ENCODE data around the gene CELSR1.

Gene CELSR1

DNA sequence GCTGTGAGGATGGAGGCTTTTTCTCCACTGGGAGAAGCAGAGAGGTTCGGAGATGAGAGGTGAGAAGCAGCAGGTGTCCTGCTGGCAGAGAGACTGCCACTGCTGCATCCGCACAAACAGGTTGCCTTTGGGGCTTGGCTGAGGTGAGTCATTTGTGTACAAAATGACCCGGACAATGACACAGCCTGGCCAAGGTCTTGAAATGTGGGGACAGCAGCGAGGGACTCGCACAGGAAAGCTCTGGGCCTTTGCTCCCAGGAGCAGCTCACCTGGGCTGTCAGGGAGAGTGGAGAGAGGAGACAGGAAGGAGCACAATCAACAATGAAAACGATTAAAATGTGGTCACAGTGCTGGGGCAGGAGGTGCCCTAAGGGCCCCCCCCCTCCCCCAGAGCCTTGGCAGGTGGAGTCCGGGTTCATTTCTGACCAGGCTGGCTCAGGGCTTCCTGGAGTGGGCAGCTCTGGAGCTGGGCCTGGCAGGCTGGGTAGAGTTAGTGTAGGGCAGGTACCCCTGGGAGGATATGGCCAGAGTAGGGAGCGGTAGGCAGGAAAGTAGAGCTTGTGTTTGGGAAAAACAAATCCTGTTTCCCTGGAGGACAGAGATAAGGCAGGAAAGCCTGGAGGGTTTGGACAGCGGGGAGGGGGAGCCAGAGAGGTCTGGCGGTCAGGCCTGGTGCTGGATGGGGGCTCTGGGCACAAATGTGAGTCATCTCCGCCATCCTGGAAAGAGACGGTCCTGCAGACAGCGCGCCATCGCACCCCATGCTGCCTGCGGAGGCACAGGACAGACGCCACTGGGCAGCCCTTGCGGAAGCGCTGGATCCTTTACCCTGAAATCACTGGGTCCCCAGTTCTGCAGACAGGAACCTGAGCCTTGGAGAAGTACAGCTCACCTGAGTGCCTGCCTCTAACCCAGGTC lies 37.8 kb upstream of the CELSR1 start:
- no peak for DNase-seq (ENCODE audit: low spot score)

DNA sequence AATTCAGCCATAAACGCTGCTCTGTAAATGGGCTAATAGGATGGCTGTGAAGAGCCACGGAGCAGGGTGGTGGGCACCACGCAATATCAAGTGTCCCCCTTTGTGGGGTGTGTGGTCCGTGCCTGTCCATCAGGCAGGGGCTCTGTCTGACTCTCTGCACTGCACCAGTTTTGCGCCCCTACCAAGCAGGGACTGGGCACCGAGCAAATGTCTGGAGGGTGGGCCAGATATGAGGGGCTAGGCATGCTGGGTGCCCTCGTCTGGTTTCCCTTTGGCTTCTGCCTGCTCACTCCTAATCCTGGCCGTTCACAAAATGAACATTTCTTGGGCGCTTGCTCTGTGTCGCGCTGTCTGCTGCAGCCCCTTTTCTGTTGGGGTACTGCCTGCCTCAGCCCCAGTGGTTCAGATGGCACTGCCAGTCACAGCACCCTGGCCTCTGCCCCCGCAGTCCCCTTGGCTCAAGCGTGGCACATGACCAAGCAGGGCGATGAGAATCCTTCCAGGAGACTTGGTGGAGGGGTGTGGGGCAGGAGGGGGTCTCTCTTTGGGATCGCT lies 37.1 kb upstream of the CELSR1 start:
- no peak for DNase-seq (ENCODE audit: low spot score)

DNA sequence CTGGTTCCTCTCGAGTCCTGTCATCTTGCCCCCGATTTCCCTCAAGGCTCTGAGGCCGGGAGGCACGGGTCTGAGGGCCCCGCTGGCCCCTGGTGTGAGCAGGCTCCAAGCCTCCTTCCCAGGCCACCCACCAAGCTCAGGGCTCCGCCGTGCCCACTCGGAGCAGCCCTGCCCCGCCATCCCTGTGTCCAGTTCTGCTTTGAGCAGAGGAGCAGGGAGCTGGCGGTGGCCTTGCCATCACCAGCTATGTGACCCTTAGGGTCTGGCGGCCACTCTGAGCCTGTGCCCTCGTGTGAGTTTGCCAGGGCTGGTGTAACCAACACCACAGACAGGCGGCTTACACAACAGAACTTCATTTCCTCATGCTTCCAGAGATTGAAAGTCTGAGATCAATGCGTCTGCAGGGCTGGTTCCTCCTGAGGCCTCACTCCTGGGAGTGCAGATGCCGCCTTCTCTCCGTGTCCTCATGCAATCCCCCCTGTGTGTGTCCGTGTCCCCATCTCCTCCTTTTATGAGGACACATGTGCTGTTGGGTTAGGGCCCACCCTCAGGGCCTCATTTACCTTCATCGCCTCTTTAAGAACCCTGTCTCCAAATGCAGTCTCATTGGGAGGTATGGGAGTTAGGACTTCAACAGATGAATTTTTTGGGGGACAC lies 36.5 kb upstream of the CELSR1 start:
- DNase-seq (ENCODE audit: low spot score) = no peak

DNA sequence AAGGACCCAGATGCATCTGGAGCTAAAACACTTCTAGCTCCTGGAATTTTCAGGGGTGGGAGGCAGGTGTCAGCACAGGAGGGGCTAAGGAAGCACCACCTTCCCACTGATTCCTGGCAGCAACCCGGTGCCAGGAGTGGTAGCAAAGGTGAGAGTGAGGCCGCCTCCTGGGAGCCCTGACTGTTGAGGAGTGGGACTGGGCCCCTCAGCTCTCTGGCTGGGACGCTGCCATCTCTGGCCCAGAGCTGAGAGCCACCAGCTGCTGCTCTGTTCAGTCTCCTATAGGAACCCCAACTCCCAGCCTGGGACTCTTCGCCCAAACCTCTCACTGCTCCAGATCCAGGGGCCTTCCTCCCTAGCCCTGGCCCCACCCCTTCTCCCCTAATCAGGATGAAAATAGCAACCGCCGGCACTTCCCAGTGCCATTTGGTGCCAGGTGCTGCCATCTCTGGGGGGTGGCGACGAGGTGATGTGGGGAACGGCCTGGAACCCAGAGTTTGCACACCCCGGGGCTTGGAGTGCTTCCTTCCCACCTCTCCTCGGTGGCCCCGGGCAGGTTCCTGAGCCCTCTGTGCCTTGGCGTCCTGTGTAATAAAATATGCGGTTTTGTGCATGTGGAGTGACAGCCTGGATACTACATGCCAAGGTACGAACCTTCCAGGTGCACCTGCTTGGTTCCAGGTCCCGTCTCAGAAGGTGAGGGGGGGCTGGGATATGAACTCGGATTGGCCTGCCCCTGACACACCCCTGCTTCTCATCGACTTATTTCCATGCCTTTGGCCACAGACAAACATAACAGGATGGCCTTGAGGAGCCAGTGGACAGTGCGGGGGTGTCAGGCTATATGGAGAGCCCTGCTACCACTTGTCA lies 35.7 kb upstream of the CELSR1 start:
- DNase-seq (ENCODE audit: low spot score) = no peak

DNA sequence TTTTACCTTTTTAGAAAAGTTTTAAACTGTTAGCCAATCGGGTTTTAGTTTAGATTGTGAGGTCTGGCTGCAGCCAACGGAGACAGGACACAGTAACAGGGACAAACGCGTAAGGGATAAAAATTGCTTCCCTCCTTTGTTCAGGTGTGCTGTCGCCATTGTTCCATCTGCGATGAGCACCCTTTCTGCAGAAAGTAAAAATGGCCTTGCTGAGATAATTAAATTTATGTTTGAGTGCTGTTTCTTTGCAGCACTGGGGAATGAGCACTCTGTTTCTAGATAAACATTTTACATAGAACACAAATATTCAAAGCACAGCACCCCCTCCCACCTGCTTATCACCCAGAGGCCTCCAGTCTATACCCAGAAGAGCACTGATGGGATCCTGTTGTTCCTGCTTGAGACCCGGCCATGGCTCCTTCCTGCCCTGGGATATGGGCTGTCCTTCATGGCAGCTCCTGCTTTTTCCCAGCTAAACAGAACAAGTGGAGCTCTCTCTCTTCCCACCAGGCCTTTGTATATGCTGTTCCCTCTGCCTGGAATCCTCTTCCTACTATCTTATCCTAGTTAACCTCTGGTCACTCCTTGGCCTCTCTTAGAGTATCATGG lies 34.3 kb upstream of the CELSR1 start:
- no peak for DNase-seq (ENCODE audit: low spot score)

DNA sequence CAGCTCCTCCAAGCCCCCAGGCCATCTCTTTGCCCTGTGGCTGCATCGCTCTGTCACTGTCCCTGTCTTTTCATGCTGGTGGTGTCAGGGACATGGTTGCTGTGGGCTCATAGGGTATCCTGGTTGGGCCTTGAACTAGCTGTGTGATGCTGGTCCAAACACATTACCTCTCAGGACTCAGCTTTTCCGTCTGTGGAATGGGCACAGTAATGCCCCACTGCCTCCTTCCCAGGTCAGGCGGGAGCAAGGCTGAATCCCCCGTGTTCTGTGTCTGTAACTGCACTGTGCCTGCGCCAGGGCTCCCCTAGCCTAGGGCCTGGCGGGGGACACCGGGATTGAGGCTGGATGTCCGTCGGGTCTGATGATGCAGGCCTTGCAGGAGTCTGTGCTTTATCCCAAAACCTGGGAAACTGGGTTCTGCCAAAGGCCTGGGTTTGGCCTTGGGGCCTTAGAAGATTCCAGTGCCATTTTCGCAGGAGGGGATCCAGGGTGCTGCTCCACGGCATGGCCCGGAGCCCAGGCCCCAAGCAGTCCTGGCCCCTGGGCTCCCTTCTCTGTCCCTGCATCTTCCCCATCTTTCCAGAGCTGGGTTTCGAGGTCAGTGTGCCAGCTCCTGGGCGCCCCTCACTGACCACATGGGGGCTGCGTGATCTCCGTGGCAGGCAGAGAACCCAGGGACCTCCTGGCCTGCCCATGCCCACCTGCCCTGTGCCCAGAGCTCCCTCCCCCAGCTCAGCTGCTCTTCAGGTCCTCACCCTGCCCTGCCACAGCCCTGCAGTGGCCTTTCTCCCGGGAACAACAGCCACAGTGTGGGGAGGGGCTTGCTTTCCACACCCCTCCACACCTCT lies 32.7 kb upstream of the CELSR1 start:
- DNase-seq (ENCODE audit: low spot score) = no peak

DNA sequence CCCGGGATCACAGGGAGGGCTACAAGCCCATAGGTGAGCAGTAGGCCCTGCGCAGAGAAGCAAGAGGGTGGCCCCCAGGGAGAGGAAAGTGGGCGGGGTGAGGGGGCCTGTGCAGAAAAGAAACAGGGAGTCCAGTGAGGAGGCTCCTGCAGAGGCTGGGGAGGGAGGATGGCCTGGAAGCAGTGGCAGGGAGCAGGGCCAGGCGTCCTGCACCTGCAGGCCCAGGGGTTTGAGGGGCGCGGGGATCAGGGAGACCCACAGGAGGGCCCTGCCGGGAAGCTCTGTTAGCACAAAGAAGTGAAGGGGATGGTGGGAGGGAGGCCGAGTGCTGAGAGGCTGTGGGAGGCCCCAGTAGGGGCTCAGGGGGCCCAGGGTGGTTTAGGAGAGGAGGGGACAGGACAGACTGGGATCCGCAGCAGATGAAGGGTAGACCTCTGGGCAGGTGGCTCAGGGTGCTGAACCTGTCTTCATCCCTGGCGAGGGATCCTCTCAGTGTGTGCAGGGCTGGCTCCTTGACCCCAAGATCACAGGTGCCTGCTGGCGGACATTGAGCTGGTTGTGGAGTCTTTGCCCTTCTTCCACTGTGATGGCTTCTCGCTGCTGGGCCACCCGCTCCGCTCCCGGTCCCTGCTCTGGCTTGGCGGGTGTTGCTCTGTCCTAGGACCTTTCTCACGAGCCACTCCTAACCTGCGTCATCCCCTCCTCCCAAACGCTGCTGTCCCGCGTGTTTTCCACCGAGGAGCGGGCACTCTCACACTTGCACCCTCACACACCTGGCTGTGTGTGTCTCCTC lies 31.8 kb upstream of the CELSR1 start:
- no peak for DNase-seq (ENCODE audit: low spot score)

DNA sequence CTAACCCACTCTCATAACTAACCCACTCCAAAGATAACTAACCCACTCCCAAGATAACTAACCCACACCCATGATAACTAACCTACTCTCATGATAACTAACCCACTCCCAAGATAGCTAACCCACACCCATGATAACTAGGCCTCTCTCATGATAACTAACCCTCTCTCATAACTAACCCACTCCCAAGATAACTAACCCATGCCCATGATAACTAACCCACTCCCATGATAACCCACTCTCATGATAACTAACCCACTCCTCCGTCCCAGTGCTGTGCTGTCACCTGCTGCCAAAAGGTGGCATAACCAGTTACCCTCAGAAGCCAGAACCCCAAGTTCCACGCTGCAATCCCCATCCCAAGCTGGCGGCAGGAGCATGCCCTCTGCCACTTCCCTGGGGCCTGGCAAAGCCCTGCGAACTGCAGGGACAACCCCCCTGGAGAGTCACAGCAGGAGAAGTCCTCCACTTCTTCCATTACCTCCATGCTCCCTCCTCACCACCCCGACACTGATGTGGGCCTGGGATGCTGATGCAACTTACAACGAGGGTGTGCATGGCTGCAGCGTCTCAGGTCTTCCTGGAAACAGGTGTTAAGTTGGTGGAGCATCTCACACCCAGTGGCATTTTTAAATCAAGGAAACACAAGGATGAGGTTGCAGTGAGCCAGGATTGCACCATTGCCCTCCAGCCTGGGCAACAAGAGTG lies 30.8 kb upstream of the CELSR1 start:
- no peak for DNase-seq (ENCODE audit: low spot score)

DNA sequence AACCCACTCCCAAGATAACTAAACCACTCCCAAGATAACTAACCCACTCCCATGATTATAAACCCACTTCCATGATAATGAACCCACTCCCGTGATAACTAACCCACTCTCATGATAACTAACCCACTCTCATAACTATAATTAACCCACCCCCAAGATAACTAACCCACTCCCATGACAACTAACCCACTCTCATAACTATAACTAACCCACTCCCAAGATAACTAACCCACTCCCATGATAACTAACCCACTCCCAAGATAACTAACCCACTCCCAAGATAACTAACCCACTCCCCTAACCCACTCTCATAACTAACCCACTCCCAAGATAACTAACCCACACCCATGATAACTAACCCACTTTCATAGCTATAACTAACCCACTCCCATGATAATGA lies 30.1 kb upstream of the CELSR1 start:
- no peak for DNase-seq (ENCODE audit: low spot score)

DNA sequence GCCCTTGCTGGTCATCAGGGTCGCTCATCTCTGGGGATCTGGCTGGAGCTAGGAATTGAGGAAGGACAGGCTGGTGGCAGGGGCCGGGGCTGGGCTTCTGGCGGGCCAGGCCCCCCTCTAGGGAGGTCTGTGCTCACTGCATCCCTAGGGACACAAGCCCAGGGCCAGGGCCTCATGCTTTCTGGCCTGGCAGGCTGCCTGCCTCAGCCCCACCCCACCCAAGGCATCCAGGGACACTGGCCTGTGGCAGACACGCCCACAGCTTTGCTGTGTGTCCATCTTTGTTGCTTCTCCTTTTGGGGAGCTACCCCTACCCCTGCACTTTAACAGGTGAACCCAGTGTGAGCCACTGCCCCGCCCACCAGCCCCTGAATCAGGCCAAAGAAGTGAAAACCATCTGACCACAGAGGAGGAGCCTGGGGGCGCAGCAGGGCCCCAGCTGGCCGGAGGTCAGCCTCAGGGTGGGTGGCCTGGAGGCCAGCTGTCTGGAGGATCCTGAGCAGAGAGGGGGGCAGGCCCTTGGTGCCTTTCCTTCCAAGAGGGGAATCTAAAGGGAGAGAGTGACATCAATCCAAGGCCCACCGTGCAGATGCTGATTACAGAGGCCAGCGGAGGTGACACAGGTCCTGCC lies 26.8 kb upstream of the CELSR1 start:
- DNase-seq (ENCODE audit: low spot score) = no peak

DNA sequence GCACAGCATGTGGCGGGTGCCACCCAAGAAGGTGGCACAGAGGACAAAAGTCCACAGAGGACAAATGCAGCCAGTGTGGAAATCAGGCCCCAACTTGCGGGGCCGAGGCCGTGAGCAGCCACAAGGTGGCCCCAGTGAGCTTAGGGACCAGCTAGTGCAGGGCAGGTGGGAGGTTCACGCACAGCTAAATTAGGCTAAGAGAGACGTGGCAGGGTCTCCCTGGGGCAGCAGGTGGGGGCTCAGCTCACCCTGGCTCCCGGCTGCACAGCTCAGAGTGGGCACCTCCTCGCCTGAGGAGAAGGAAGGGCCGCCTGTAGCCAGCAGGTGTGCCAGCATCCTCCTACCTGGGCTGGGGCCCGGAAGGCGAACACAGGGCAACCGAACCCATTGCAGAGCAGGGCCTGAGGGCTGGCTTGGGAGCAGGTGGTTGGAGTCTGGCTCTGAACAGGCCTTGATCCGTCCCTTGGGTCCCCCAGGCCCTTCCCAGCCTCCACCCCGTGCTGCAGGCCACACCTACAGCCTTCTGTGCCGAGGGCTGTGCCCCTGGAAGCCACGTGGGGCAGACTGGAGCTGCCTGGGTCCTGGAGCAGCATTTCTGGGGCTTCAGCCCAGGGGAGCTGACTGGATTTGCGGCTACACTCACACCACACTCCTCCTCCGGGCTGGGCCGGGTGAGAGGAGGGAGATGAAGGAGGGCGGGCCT lies 26.1 kb upstream of the CELSR1 start:
- peak; percentile 82 for DNase-seq (ENCODE audit: low spot score)

DNA sequence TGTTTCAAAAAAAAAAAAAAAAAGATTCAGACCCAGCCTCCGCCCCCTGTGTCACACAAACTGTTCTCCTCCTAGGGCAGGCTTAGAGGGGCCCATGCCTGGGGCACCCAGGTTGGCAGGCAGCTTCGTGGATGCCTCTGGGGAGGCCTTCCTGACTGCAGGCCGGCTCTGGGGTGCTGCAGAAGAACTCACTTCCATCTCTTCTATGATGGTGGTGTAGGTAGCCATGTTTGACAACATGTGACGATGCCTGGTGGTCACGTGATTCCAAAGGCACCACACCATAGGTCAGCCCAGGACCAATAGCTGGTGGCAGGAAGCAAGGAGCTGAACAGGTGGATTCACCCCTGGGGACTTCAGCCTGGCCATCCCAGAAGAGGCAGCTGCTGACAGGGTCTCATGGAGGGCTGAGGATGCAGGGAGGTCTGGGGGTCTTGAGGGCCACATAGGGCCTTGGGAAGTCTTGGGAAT lies 24.1 kb upstream of the CELSR1 start:
- DNase-seq (ENCODE audit: low spot score) = no peak

DNA sequence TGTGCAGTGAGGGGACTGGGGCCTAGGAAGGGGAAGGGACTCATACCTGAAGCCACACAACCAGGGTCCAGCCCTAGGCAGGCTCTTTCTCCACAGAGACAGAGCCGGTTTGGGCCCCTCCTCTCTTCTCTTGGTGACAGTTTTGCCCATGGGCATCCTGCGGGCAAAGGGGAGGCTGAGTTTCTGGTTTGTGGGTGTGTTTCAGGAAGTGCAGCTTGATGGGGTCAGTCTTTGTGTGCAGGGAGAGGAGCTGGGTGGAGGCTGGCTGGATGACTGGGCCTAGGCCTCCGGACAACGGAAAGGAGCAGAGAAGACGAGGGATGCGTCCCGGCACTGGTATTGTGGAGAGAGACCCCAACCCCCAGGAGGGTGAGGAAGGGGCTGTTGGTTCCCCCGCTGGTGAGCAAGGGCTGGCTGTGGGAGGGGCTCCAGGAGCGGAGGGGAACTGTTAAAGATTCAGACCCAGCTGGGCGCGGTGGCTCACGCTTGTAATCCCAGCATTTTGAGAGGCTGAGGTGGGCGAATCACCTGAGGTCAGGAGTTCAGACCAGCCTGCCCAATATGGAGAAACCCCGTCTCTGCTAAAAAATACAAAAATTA lies 23.4 kb upstream of the CELSR1 start:
- no peak for DNase-seq (ENCODE audit: low spot score)

DNA sequence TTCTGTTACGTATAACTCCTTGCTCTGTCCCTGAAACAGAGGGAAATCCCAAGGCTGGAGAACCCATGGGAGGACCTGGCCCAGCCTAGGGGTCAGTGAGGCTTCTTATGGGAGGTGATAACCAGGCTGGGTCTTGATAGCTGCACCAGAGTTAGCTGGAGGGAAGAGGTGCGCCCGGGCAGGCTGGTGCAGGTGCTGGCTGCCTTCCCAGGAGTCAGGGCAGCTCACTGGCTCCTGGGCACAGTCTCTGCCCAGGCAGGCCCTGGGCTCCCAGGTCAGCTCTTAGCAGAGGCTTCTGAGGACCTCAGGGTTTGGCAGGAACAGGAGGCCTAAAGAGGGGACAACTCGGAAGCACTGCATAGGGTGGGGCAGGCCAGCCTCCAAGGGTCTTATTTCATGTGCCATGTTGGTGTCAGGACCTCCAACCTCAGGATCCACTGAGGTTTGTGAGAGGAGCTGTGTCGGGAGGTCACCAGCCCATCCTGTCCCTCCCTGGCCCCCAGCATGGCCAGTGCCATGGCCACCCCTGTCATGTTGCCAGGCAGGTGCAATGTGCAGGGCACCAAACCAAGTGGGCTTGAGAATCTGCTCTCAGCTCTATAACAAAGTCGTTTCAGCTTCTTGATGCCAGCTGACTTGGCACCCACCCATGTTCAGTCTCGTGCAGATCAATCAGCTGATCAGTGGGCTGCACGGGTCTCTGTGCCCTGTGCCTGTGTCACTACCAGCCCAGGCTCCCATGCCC lies 20.5 kb upstream of the CELSR1 start:
- DNase-seq (ENCODE audit: low spot score) = no peak

DNA sequence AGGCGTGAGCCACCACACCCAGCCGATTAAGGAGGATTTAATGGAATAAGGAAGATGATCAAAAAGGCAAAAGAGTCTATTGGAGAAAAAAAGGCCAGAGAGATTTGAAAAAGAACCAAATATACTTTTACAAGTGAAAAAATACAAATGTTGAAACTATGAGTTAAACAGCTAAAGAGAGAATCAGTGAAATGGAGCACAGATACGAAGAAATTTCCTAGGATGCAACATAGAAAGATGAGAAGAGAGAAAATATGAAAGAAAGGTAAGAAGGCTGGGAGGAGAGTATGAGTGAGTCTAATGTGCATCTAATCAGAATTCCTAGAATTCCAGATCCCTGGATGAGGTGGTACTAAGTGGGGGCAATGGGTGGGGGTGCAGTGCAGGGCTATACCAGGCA lies 19.4 kb upstream of the CELSR1 start:
- DNase-seq (ENCODE audit: low spot score) = no peak

DNA sequence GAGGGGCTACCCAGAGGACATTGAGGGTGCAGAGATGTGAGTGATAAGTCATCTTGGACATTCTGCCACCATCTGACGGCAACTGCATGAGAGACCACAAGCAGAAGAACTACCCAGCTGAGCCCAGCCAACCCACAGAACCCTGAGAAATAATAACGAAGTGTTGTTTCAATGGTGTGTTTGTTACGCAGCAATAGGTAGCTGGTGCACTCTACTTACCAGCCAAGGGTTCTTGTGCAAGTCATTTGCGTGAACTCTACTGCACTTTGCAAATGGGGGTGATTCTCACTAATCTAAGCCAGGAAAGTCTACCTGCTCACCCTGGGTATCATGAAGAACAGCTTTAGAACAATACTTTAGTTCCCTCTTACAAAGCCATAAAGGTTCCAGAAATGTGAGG lies 15.8 kb upstream of the CELSR1 start:
- DNase-seq (ENCODE audit: low spot score) = no peak

DNA sequence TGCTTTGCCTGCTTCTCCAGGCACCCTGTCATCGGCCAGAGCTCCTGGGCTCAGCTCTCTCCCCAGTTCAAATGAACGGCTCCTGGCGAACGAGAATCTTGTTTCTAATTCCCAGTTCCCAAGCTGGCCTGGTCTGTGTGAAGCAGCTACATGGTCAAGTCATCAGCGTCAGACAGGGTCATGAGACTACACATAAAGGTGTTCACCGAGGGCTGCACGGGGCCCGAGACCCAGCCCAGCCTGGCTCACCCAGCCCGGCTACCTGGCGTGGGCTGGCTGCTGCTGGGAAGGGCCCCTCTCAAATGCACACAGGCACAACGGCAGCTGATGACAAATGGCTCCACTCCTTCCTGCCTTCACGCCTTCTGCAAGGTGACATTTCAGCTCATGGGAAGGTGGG lies 14.6 kb upstream of the CELSR1 start:
- no peak for DNase-seq (ENCODE audit: low spot score)
